Activated CD4-positive, CD25-positive, alpha-beta regulatory T cell treated with anti-CD3 and anti-CD28 coated beads, Interleukin-2, amount 50 U/mL, for 16 hours (primary cell): ENCODE measurements around the gene MLYCD.
A peak's percentile ranks its signal among the peaks of the same experiment; 100 is the strongest.

ENCODE experiments used
- DNase-seq: peaks from one replicate; pipeline ENCODE4 v3.0.0-alpha.2; 2020; ENCODE audit warnings: low read depth, low spot score

The MLYCD gene

GRCh38 chr16:83898463-83899271, at the start of gene MLYCD:
Gene MLYCD (plus strand): TSS chr16:83899115. CDS start chr16:83899145, 30 bp downstream.
- DNase-seq: peak; percentile 53

- no peak for DNase-seq
Measured at GRCh38 chr16:83849421-83849820, 49.5 kb upstream of the MLYCD start.

GRCh38 chr16:83850947-83851346, 48.0 kb upstream of the MLYCD start:
- DNase-seq: no peak

GRCh38 chr16:83851473-83851872, 47.4 kb upstream of the MLYCD start:
- DNase-seq: no peak

GRCh38 chr16:83852774-83853173, 46.1 kb upstream of the MLYCD start:
- DNase-seq: no peak

- no peak for DNase-seq
Measured at GRCh38 chr16:83853834-83854233, 45.1 kb upstream of the MLYCD start.

- DNase-seq: no peak
Measured at GRCh38 chr16:83854420-83854819, 44.5 kb upstream of the MLYCD start.

- DNase-seq: no peak
Measured at GRCh38 chr16:83856792-83857191, 42.1 kb upstream of the MLYCD start.

GRCh38 chr16:83859265-83859664, 39.6 kb upstream of the MLYCD start:
- DNase-seq: no peak

GRCh38 chr16:83862661-83863060, 36.3 kb upstream of the MLYCD start:
- no peak for DNase-seq

GRCh38 chr16:83863682-83864081, 35.2 kb upstream of the MLYCD start:
- DNase-seq: no peak

GRCh38 chr16:83870830-83871229, 28.1 kb upstream of the MLYCD start:
- DNase-seq: no peak

- no peak for DNase-seq
Measured at GRCh38 chr16:83878838-83879237, 20.1 kb upstream of the MLYCD start.

GRCh38 chr16:83882163-83882885, 16.6 kb upstream of the MLYCD start:
- DNase-seq: no peak

GRCh38 chr16:83886199-83886971, 12.5 kb upstream of the MLYCD start:
- DNase-seq: no peak

GRCh38 chr16:83887080-83887479, 11.8 kb upstream of the MLYCD start:
- no peak for DNase-seq

- no peak for DNase-seq
Measured at GRCh38 chr16:83887564-83887963, 11.4 kb upstream of the MLYCD start.

- DNase-seq: no peak
Measured at GRCh38 chr16:83888672-83889044, 10.3 kb upstream of the MLYCD start.

GRCh38 chr16:83890359-83890758, 8.6 kb upstream of the MLYCD start:
- DNase-seq: no peak

GRCh38 chr16:83891742-83892141, 7.2 kb upstream of the MLYCD start:
- no peak for DNase-seq

- no peak for DNase-seq
Measured at GRCh38 chr16:83895243-83895642, 3.7 kb upstream of the MLYCD start.

GRCh38 chr16:83895942-83896341, 3.0 kb upstream of the MLYCD start:
- no peak for DNase-seq
